ENCODE data around the gene ATP8A2. TPM values are rescaled to one million over a fixed set of nuclear protein-coding genes. Genes with fewer than 3 reads are reported as not detected.

Gene ATP8A2
- total RNA-seq, 1 experiment from 2014 or later = 5.2 TPM

GRCh38 chr13:25963674-25964073 lies 591.9 kb downstream of the ATP8A2 start:
- TF ChIP-seq TCF7 (CRISPR knock-in tag; IDR thresholded peaks at IDR 0.05; ENCODE audit: low read depth) (no peak), ZNF416 (CRISPR knock-in tag; IDR thresholded peaks at IDR 0.05) (no peak), SMAD3 (CRISPR knock-in tag; IDR thresholded peaks at IDR 0.05; ENCODE audit: borderline replicate concordance) (no peak), ESRRA (CRISPR knock-in tag; IDR thresholded peaks at IDR 0.05; ENCODE audit: borderline replicate concordance) (no peak), SOX15 (CRISPR knock-in tag; IDR thresholded peaks at IDR 0.05) (no peak), CDX4 (CRISPR knock-in tag; IDR thresholded peaks at IDR 0.05; ENCODE audit: borderline replicate concordance) (no peak), AR (CRISPR knock-in tag; IDR thresholded peaks at IDR 0.05) (no peak), FOXK1 (CRISPR knock-in tag; IDR thresholded peaks at IDR 0.05) (no peak), ATF3 (CRISPR knock-in tag; conservative IDR thresholded peaks at IDR 0.05) (no peak), JUN (CRISPR knock-in tag; IDR thresholded peaks at IDR 0.05) (no peak), PRRX2 (CRISPR knock-in tag; IDR thresholded peaks at IDR 0.05) (no peak), MXD4 (CRISPR knock-in tag; IDR thresholded peaks at IDR 0.05; ENCODE audit: borderline replicate concordance) (no peak), AFF4 (CRISPR knock-in tag; IDR thresholded peaks at IDR 0.05; ENCODE audit: borderline replicate concordance) (no peak), ZNF396 (CRISPR knock-in tag; IDR thresholded peaks at IDR 0.05; ENCODE audit: borderline replicate concordance) (no peak), NFE2L1 (CRISPR knock-in tag; IDR thresholded peaks at IDR 0.05) (no peak), ATF1 (CRISPR knock-in tag; IDR thresholded peaks at IDR 0.05) (no peak), ARID4B (CRISPR knock-in tag; IDR thresholded peaks at IDR 0.05; ENCODE audit: borderline replicate concordance) (no peak), ZNF219 (CRISPR knock-in tag; IDR thresholded peaks at IDR 0.05; ENCODE audit: borderline replicate concordance) (no peak), NR2C2 (CRISPR knock-in tag; IDR thresholded peaks at IDR 0.05) (no peak), ZNF263 (CRISPR knock-in tag; IDR thresholded peaks at IDR 0.05; ENCODE audit: low read depth) (no peak)
- DNase-seq (ENCODE audit: low spot score) (no peak), ATAC-seq (no peak)
- ChIA-PET CTCF (interaction anchor here (0.6 kb wide), 1 partner anchor 14 kb away, joined by 3 read pairs; no protein-coding TSS in a partner anchor), POLR2A (interaction anchor here (0.7 kb wide), 1 partner anchor 972 kb away, joined by 4 read pairs; no protein-coding TSS in a partner anchor)
- H3K36me3 Mint-ChIP-seq = no peaks in the 10 kb centered on the region
- H3K27me3 Mint-ChIP-seq (ENCODE audit: low read depth) = peaks cover 2% of the 10 kb centered on the region; the same call in 1 of the 2 replicates
- no peak overlapping the region for H3K27ac Mint-ChIP-seq
- H3K4me1 Mint-ChIP-seq = peaks cover 31% of the 10 kb centered on the region
- no peak overlapping the region for H3K4me3 Mint-ChIP-seq
- H3K9me3 Mint-ChIP-seq = no peaks in the 10 kb centered on the region

All from WTC11 (cell line).